BJ (cell line): ENCODE measurements around the gene FOSL1. TPM values are rescaled to one million over a fixed set of nuclear protein-coding genes. Genes with fewer than 3 reads are reported as not detected.

ENCODE experiments used
- CTCF ChIA-PET: fragments of 350-600 bp; formaldehyde crosslinking; extraction: SDS; loops from one replicate; lab custom pipeline; 2021; ENCODE audit warnings: antibody characterized with exemption, inconsistent platforms; lab: Yijun Ruan, JAX
- POLR2A ChIA-PET: fragments of 300-600 bp; sonication (Branson Sonifier 250); formaldehyde crosslinking; extraction: SDS; loops from one replicate; lab custom pipeline; 2021; ENCODE audit warnings: antibody characterized with exemption; lab: Charles Lee
- DNase-seq: peaks from one replicate; pipeline ENCODE4 v3.0.0-alpha.2; 2011; ENCODE audit warnings: low read depth
- H3K27me3 ChIP-seq: 2 replicates; pipeline ENCODE4 v1.6.0; 2011; ENCODE audit warnings: low read length; ENCODE audit not compliant: control insufficient read depth, insufficient read depth
- H3K36me3 ChIP-seq: 2 replicates; pipeline ENCODE4 v1.5.1; 2011; ENCODE audit warnings: low read length; ENCODE audit not compliant: control insufficient read depth, insufficient read depth
- H3K4me3 ChIP-seq: 2 replicates; pipeline ENCODE4 v1.5.1; 2011; ENCODE audit warnings: low read depth, mild to moderate bottlenecking, control low read depth, low read length
- CTCF ChIP-seq: IDR thresholded peaks from 2 replicates; pipeline ENCODE4 v1.5.1; 2011; ENCODE audit warnings: low read depth, mild to moderate bottlenecking, control low read depth, inconsistent platforms, low read length, moderate library complexity; ENCODE audit not compliant: insufficient read depth
- polyA plus RNA-seq: library from polyadenylated mRNA; depleted of rRNA; stranded (reverse); fragments of >200 nt; gene quantifications from 2 replicates; pipeline ENCODE4 v1.2.3, GENCODE V29; 2011; rRNA removed

Gene FOSL1
- polyA plus RNA-seq, 1 experiment = 10.3 TPM

DNA sequence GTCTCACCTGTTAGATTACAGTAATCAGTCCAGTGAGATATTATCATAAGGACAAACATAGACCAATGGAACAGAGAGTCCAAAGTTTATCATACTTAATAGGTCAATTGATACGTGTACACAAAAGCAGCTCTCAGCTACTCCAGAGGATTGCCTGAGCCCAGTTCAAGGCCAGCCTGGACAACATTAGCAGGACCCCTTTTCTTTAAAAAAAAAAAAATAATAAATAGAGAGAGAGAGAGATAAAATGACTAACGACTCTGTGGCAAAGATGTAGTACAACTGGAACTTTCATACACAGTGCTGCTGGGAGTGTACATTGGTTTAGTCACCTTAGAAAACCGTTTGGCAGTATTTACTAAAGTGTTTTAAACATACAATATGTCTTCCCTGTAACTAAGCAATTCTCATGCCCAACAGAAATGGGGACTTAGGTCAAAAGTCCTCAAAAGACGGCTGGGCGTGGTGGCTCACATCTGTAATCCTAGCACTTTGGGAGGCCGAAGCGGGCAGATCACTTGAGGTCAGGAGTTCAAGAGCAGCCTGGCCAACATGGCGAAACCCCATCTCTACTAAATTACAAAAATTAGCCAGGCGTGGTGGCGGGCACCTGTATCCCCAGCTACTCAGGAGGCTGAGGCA lies 55.8 kb downstream of the FOSL1 start:
- no peak for TF ChIP-seq CTCF
- no peaks in the 10 kb centered on the region for H3K27me3 ChIP-seq
- H3K36me3 ChIP-seq = no peaks in the 10 kb centered on the region
- no peak for DNase-seq
- H3K4me3 ChIP-seq = no peak overlapping the region
- CTCF ChIA-PET = interaction anchor here (0.7 to 1.8 kb wide), 2 partner anchors 132 to 141 kb away, joined by 4 to 5 read pairs; partner anchors contain the start of gene KAT5
- POLR2A ChIA-PET = interaction anchor here (0.6 kb wide), 1 partner anchor 1592 kb away, joined by 3 read pairs; no protein-coding TSS in a partner anchor

GRCh38 chr11:65843811-65844210 lies 56.4 kb downstream of the FOSL1 start:
- H3K27me3 ChIP-seq = no peaks in the 10 kb centered on the region
- DNase-seq = no peak
- no peak overlapping the region for H3K4me3 ChIP-seq
- H3K36me3 ChIP-seq = no peaks in the 10 kb centered on the region
- POLR2A ChIA-PET = no interaction called here
- no peak for TF ChIP-seq CTCF
- CTCF ChIA-PET = interaction anchor here (0.8 kb wide), 1 partner anchor 11 kb away, joined by 3 read pairs; no protein-coding TSS in a partner anchor

DNA sequence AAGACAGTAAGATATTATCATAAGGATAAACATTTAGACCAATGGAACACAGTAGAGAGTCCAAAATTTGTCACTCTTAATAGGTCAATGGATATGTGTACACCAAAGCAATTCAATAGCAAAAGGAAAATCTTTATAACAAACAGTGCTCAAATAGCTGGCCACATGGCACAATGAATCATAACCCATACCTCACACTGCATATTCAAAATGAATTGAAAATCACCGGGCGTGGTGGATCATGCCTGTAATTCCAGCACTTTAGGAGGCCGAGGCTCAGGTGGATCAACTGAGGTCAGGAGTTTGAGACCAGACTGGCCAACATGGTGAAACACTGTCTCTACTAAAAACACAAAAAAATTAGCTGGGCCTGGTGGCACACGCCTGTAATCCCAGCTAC lies 58.0 kb downstream of the FOSL1 start:
- DNase-seq = no peak
- Histone ChIP-seq H3K4me3 (no peak overlapping the region), H3K27me3 (no peaks in the 10 kb centered on the region), H3K36me3 (no peaks in the 10 kb centered on the region)
- ChIA-PET POLR2A (no interaction called here), CTCF (interaction anchor here (1.2 kb wide), 1 partner anchor 9 kb away, joined by 4 read pairs; no protein-coding TSS in a partner anchor)
- no peak for TF ChIP-seq CTCF

Other genes with a start within 250 kb of the FOSL1 start
- gene RELA, start 237.5 kb downstream of the FOSL1 start, polyA plus RNA-seq = 27.6 and 46.2 TPM in 2 replicates
- gene KAT5, start 188.1 kb downstream of the FOSL1 start, polyA plus RNA-seq = 31.4 and 50.9 TPM in 2 replicates
- 28.0 and 33.9 TPM in 2 replicates for gene RNASEH2C, start 179.6 kb downstream of the FOSL1 start, polyA plus RNA-seq
- 4.6 and 7.5 TPM in 2 replicates for gene AP5B1, start 119.4 kb downstream of the FOSL1 start, polyA plus RNA-seq
- gene OVOL1, start 113.3 kb downstream of the FOSL1 start, polyA plus RNA-seq = not detected in 2 replicates
- 0.13 and 0.22 TPM in 2 replicates for gene SNX32, start 66.4 kb downstream of the FOSL1 start, polyA plus RNA-seq
- 1,912 and 2,736 TPM in 2 replicates for gene CFL1, start 42.2 kb downstream of the FOSL1 start, polyA plus RNA-seq
- gene MUS81, start 40.0 kb downstream of the FOSL1 start, polyA plus RNA-seq = 31.1 and 63.8 TPM in 2 replicates
- 258 and 497 TPM in 2 replicates for gene EFEMP2, start 27.6 kb downstream of the FOSL1 start, polyA plus RNA-seq
- gene CTSW, start 20.6 kb downstream of the FOSL1 start, polyA plus RNA-seq = 0.15 and 0.21 TPM in 2 replicates
- 136 and 199 TPM in 2 replicates for gene FIBP, start 11.9 kb downstream of the FOSL1 start, polyA plus RNA-seq
- gene CCDC85B, start 9.7 kb downstream of the FOSL1 start, polyA plus RNA-seq = 23.7 and 33.4 TPM in 2 replicates
- gene C11orf68, start 18.7 kb upstream of the FOSL1 start, polyA plus RNA-seq = 49.8 and 81.9 TPM in 2 replicates
- 137 and 141 TPM in 2 replicates for gene DRAP1, start 19.0 kb upstream of the FOSL1 start, polyA plus RNA-seq
- not detected in 2 replicates for gene TSGA10IP, start 45.1 kb upstream of the FOSL1 start, polyA plus RNA-seq
- gene SART1, start 61.3 kb upstream of the FOSL1 start, polyA plus RNA-seq = 12.0 and 13.2 TPM in 2 replicates
- 24.0 and 27.7 TPM in 2 replicates for gene EIF1AD, start 101.8 kb upstream of the FOSL1 start, polyA plus RNA-seq
- 210 and 223 TPM in 2 replicates for gene BANF1, start 102.1 kb upstream of the FOSL1 start, polyA plus RNA-seq
- 4.8 and 5.9 TPM in 2 replicates for gene CST6, start 111.6 kb upstream of the FOSL1 start, polyA plus RNA-seq
- gene CATSPER1, start 126.1 kb upstream of the FOSL1 start, polyA plus RNA-seq = 0.56 and 0.69 TPM in 2 replicates
- gene GAL3ST3, start 148.8 kb upstream of the FOSL1 start, polyA plus RNA-seq = not detected in 2 replicates
- 70.3 and 82.7 TPM in 2 replicates for gene SF3B2, start 152.0 kb upstream of the FOSL1 start, polyA plus RNA-seq
- gene PACS1, start 169.9 kb upstream of the FOSL1 start, polyA plus RNA-seq = 34.3 and 35.8 TPM in 2 replicates